ENCODE results near the gene MRAP2.

MRAP2 gene

DNA sequence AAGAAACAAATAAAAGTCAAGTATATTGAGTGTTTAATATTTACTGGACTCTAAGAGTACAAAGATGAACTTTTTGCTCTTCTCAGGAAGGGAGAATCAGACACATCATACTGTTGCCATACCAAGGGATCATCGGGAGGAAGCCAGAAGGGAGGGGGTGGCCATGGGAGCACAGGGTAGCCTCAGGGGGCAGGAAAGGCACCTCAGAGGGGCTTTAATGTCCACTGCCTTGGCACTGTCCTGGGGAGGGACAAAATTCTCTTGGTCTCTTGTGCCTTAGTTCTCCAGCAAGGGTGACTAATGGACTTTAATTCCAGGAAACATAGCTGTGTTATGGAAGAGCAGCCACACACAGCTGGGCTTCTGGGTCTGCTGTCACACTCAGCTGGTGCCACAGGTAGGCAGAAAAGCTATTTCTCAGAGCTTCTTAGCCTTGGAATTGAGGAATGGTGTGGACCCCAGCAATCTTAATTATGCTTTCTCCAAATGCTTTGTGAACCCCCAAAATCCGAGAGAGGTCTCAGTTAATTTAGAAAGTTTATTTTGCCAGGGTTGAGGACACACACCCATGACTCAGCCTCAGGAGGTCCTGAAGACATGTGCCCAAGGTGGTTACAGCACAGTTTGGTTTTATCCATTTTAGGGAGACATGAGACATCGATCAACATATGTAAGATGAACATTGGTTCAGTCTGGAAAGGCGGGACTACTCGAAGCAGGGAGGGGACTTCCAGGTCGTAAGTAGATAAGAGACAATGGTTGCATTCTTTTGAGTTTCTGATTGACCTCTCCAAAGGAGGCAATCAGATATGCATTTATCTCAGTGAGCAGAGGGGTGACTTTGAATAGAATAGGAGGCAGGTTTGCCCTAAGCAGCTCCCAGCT lies 53.2 kb downstream of the MRAP2 start:
- Histone ChIP-seq H3K9me3 (ENCODE audit: insufficient read depth, low read depth, low read length) (no peaks in the 10 kb centered on the region), H3K36me3 (ENCODE audit: control insufficient read depth in 1 of 2, insufficient read depth in 2 of 2, low read length in 2 of 2) (no peaks in the 10 kb centered on the region), H3K79me2 (ENCODE audit: control insufficient read depth, insufficient read depth, low read length, poor library complexity) (no peaks in the 10 kb centered on the region), H3K9ac (ENCODE audit: low read length) (no peak overlapping the region), H3K27me3 (ENCODE audit: insufficient read depth, low read length) (no peaks in the 10 kb centered on the region), H3K79me1 (ENCODE audit: low read length) (peaks cover 2% of the 10 kb centered on the region), H2AFZ (ENCODE audit: insufficient read depth, low read length, poor library complexity) (no peak overlapping the region), H4K8ac (ENCODE audit: low read depth, low read length) (no peak overlapping the region), H3K4me1 (ENCODE audit: control insufficient read depth in 1 of 2, insufficient read depth in 2 of 2, low read length in 2 of 2) (no peaks in the 10 kb centered on the region), H2BK12ac (ENCODE audit: low read length) (no peak overlapping the region), H4K91ac (ENCODE audit: low read depth, low read length) (no peak overlapping the region), H3K23ac (ENCODE audit: low read length) (no peak overlapping the region), H3K14ac (ENCODE audit: low read length) (no peak overlapping the region), H3K18ac (ENCODE audit: low read length) (no peak overlapping the region), H2BK5ac (ENCODE audit: low read depth, low read length, poor library complexity) (no peak overlapping the region), H3K4me2 (ENCODE audit: low read length) (no peak overlapping the region), H3K4ac (ENCODE audit: low read depth, low read length) (no peak overlapping the region), H2AK5ac (ENCODE audit: low read length) (no peak overlapping the region), H3K4me3 (ENCODE audit: low read depth, low read length) (no peak overlapping the region), H2BK120ac (ENCODE audit: insufficient read depth, low read length, poor library complexity) (no peak overlapping the region), H4K12ac (ENCODE audit: low read depth, low read length) (no peak overlapping the region), H3K27ac (ENCODE audit: low read depth, low read length) (no peak overlapping the region)
- no CpG with 5 or more reads among the region's 6 CpGs for WGBS (ENCODE audit: extremely low coverage, insufficient coverage, insufficient read length)
- DNase-seq, result no peak

DNA sequence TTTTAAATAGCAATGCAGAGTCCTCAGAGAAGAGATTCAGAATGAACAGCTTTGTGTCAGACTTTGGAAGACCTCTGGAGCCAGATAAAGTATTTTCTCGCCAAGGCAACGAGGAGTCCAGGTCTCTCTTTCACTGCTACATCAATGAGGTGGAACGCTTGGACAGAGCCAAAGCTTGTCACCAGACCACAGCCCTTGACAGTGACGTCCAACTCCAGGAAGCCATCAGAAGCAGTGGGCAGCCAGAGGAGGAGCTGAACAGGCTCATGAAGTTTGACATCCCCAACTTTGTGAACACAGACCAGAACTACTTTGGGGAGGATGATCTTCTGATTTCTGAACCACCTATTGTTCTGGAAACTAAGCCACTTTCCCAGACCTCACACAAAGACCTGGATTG lies 55.5 kb downstream of the MRAP2 start:
- Histone ChIP-seq H3K36me3 (ENCODE audit: control insufficient read depth in 1 of 2, insufficient read depth in 2 of 2, low read length in 2 of 2) (no peaks in the 10 kb centered on the region), H4K12ac (ENCODE audit: low read depth, low read length) (no peak overlapping the region), H3K9me3 (ENCODE audit: insufficient read depth, low read depth, low read length) (no peaks in the 10 kb centered on the region), H2BK5ac (ENCODE audit: low read depth, low read length, poor library complexity) (no peak overlapping the region), H2BK120ac (ENCODE audit: insufficient read depth, low read length, poor library complexity) (no peak overlapping the region), H4K8ac (ENCODE audit: low read depth, low read length) (no peak overlapping the region), H3K4ac (ENCODE audit: low read depth, low read length) (no peak overlapping the region), H2AFZ (ENCODE audit: insufficient read depth, low read length, poor library complexity) (no peak overlapping the region), H3K14ac (ENCODE audit: low read length) (no peak overlapping the region), H2AK5ac (ENCODE audit: low read length) (no peak overlapping the region), H3K79me2 (ENCODE audit: control insufficient read depth, insufficient read depth, low read length, poor library complexity) (no peaks in the 10 kb centered on the region), H3K23ac (ENCODE audit: low read length) (no peak overlapping the region), H2BK12ac (ENCODE audit: low read length) (no peak overlapping the region), H3K27me3 (ENCODE audit: insufficient read depth, low read length) (no peaks in the 10 kb centered on the region), H3K27ac (ENCODE audit: low read depth, low read length) (no peak overlapping the region), H3K4me2 (ENCODE audit: low read length) (no peak overlapping the region), H3K4me3 (ENCODE audit: low read depth, low read length) (no peak overlapping the region), H3K4me1 (ENCODE audit: control insufficient read depth in 1 of 2, insufficient read depth in 2 of 2, low read length in 2 of 2) (no peaks in the 10 kb centered on the region), H3K79me1 (ENCODE audit: low read length) (no peaks in the 10 kb centered on the region), H3K9ac (ENCODE audit: low read length) (no peak overlapping the region), H3K18ac (ENCODE audit: low read length) (no peak overlapping the region), H4K91ac (ENCODE audit: low read depth, low read length) (no peak overlapping the region)
- WGBS (ENCODE audit: extremely low coverage, insufficient coverage, insufficient read length), result no CpG with 5 or more reads among the region's 4 CpGs
- no peak for DNase-seq

DNA sequence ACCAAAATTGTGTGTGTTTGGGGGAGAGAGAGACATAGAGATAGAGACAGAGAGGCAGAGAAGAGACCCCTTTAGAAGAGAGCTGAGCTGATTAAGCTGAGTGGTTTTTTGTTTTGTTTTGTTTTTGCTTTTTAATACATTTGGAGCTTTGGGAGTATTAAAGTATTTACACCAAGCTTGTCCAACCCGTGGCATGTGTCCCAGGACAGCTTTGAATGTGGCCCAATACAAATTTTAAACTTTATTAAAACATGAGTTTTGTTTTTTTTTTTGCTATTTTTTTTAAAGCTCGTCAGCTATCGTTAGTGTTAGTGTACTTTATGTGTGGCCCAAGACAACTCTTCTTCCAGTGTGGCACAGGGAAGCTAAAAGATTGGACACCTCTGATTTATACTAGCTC lies 56.0 kb downstream of the MRAP2 start:
- Histone ChIP-seq H3K27me3 (ENCODE audit: insufficient read depth, low read length) (no peaks in the 10 kb centered on the region), H2AK5ac (ENCODE audit: low read length) (no peak overlapping the region), H3K79me1 (ENCODE audit: low read length) (no peaks in the 10 kb centered on the region), H3K18ac (ENCODE audit: low read length) (no peak overlapping the region), H3K4ac (ENCODE audit: low read depth, low read length) (no peak overlapping the region), H2AFZ (ENCODE audit: insufficient read depth, low read length, poor library complexity) (no peak overlapping the region), H4K8ac (ENCODE audit: low read depth, low read length) (no peak overlapping the region), H3K4me2 (ENCODE audit: low read length) (no peak overlapping the region), H2BK5ac (ENCODE audit: low read depth, low read length, poor library complexity) (no peak overlapping the region), H3K4me3 (ENCODE audit: low read depth, low read length) (no peak overlapping the region), H2BK120ac (ENCODE audit: insufficient read depth, low read length, poor library complexity) (no peak overlapping the region), H3K79me2 (ENCODE audit: control insufficient read depth, insufficient read depth, low read length, poor library complexity) (no peaks in the 10 kb centered on the region), H3K23ac (ENCODE audit: low read length) (no peak overlapping the region), H3K36me3 (ENCODE audit: control insufficient read depth in 1 of 2, insufficient read depth in 2 of 2, low read length in 2 of 2) (no peaks in the 10 kb centered on the region), H3K14ac (ENCODE audit: low read length) (no peak overlapping the region), H2BK12ac (ENCODE audit: low read length) (no peak overlapping the region), H4K91ac (ENCODE audit: low read depth, low read length) (no peak overlapping the region), H3K9ac (ENCODE audit: low read length) (no peak overlapping the region), H3K27ac (ENCODE audit: low read depth, low read length) (no peak overlapping the region), H4K12ac (ENCODE audit: low read depth, low read length) (no peak overlapping the region), H3K4me1 (ENCODE audit: control insufficient read depth in 1 of 2, insufficient read depth in 2 of 2, low read length in 2 of 2) (no peaks in the 10 kb centered on the region), H3K9me3 (ENCODE audit: insufficient read depth, low read depth, low read length) (no peaks in the 10 kb centered on the region)
- no CpG with 5 or more reads among the region's 3 CpGs for WGBS (ENCODE audit: extremely low coverage, insufficient coverage, insufficient read length)
- DNase-seq, result no peak

DNA sequence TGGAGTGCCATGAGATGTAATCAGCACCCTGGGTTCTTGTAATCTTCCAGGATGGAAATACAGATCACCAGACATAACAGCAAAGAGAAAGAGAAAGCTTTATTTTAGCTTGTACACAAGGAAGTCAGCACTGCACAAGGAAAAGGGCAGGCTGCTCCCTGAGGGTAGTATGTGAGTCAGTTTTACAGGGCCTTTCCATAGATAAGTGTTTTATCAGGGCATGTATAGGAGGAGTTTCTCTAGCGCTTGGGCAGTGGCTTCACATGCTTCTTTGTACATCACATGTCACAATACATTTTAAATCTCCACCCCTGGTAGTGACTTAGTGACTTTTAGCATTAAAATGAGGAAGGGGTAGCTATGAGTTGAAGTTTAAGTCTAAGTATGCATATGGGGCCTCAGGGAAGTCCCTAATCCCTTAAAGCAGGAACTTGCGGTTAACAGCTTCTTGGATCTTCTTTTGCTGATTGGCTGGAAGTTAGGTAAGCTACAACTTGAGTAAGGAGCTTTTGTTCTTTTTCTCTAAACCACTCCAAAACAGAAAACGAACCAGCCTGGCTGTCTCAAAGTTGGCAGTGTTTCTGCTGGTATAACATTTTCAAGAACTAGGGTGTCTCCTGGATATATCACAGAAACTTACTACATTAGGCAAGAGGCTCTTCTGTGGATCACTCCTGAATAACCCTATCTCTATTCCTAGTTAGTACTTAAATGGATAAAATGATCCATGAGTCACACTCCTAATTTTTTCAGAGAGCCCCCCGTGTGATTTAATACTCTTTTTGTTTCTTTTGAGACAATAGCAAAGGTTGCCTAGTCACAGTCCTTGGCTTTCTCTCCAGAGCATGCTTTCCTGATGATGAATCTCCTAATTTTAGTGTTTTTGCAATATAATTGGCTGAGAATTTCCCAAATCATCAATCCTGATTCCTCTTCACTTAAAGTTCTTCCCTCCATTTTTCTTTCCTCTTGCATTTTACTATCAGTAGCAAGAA lies 60.2 kb downstream of the MRAP2 start:
- Histone ChIP-seq H3K9me3 (ENCODE audit: insufficient read depth, low read depth, low read length) (no peaks in the 10 kb centered on the region), H2AFZ (ENCODE audit: insufficient read depth, low read length, poor library complexity) (no peak overlapping the region), H3K23ac (ENCODE audit: low read length) (no peak overlapping the region), H3K18ac (ENCODE audit: low read length) (no peak overlapping the region), H3K4me3 (ENCODE audit: low read depth, low read length) (no peak overlapping the region), H3K27me3 (ENCODE audit: insufficient read depth, low read length) (no peaks in the 10 kb centered on the region), H3K79me2 (ENCODE audit: control insufficient read depth, insufficient read depth, low read length, poor library complexity) (no peaks in the 10 kb centered on the region), H3K4me2 (ENCODE audit: low read length) (no peak overlapping the region), H4K91ac (ENCODE audit: low read depth, low read length) (no peak overlapping the region), H2BK12ac (ENCODE audit: low read length) (no peak overlapping the region), H3K27ac (ENCODE audit: low read depth, low read length) (no peak overlapping the region), H3K4me1 (ENCODE audit: control insufficient read depth in 1 of 2, insufficient read depth in 2 of 2, low read length in 2 of 2) (no peaks in the 10 kb centered on the region), H2BK5ac (ENCODE audit: low read depth, low read length, poor library complexity) (no peak overlapping the region), H3K79me1 (ENCODE audit: low read length) (no peaks in the 10 kb centered on the region), H3K14ac (ENCODE audit: low read length) (no peak overlapping the region), H4K8ac (ENCODE audit: low read depth, low read length) (no peak overlapping the region), H3K36me3 (ENCODE audit: control insufficient read depth in 1 of 2, insufficient read depth in 2 of 2, low read length in 2 of 2) (no peaks in the 10 kb centered on the region), H2BK120ac (ENCODE audit: insufficient read depth, low read length, poor library complexity) (no peak overlapping the region), H2AK5ac (ENCODE audit: low read length) (no peak overlapping the region), H3K9ac (ENCODE audit: low read length) (no peak overlapping the region), H3K4ac (ENCODE audit: low read depth, low read length) (no peak overlapping the region), H4K12ac (ENCODE audit: low read depth, low read length) (no peak overlapping the region)
- DNase-seq, result peak; percentile 4 to 16
- no CpG with 5 or more reads among the region's 4 CpGs for WGBS (ENCODE audit: extremely low coverage, insufficient coverage, insufficient read length)
